ENCODE measurements around the gene CYP1A1. TPM values are rescaled to one million over a fixed set of nuclear protein-coding genes. Genes with fewer than 3 reads are reported as not detected.

CYP1A1 gene
- total RNA-seq, 1 experiment from 2014 or later = 3.4 TPM

DNA sequence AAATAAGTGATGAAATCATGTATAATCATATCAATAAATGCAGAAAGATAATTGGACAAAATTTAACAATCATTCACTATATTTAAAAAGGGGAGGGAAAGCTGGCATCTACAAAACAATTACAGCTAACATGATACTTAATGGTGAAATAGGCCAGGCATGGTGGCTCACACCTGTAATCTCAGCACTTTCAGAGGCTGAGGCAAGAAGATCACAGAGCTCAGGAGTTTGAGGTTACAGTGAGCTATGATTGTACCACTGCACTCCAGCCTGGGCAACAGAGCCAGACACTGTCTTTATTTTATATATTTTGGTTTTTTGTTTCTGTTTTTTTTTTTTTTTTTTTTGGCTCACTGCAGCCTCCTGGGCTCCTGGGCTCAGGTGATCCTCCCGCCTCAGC, 41.6 kb downstream of the CYP1A1 start:
- DNase-seq = no peak
- H3K27ac Mint-ChIP-seq (ENCODE audit: unreplicated experiment) = no peak overlapping the region
- intact Hi-C loops (cut with micrococcal nuclease; ENCODE audit: unreplicated experiment) = no loop called here
- no TSS peak for BruUV-seq (replicated peaks)
- peaks cover 5% of the 10 kb centered on the region for H3K9me3 Mint-ChIP-seq (ENCODE audit: low read depth, unreplicated experiment)
- H3K27me3 Mint-ChIP-seq (ENCODE audit: unreplicated experiment) = no peaks in the 10 kb centered on the region
- CTCF ChIA-PET = interaction anchor here (0.6 to 0.7 kb wide), 4 partner anchors 16 to 78 kb away, joined by 3 to 4 read pairs (median 4); no protein-coding TSS in a partner anchor
- H3K4me3 Mint-ChIP-seq (ENCODE audit: low read depth, unreplicated experiment) = no peak overlapping the region
- no peaks in the 10 kb centered on the region for H3K36me3 Mint-ChIP-seq (ENCODE audit: insufficient read depth, unreplicated experiment)
- no peaks in the 10 kb centered on the region for H3K4me1 Mint-ChIP-seq (ENCODE audit: low read depth, unreplicated experiment)
- TF ChIP-seq, protein P1, sequence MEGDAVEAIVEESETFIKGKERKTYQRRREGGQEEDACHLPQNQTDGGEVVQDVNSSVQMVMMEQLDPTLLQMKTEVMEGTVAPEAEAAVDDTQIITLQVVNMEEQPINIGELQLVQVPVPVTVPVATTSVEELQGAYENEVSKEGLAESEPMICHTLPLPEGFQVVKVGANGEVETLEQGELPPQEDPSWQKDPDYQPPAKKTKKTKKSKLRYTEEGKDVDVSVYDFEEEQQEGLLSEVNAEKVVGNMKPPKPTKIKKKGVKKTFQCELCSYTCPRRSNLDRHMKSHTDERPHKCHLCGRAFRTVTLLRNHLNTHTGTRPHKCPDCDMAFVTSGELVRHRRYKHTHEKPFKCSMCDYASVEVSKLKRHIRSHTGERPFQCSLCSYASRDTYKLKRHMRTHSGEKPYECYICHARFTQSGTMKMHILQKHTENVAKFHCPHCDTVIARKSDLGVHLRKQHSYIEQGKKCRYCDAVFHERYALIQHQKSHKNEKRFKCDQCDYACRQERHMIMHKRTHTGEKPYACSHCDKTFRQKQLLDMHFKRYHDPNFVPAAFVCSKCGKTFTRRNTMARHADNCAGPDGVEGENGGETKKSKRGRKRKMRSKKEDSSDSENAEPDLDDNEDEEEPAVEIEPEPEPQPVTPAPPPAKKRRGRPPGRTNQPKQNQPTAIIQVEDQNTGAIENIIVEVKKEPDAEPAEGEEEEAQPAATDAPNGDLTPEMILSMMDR (IDR thresholded peaks at IDR 0.05; ENCODE audit: unreplicated experiment) = no peak

DNA sequence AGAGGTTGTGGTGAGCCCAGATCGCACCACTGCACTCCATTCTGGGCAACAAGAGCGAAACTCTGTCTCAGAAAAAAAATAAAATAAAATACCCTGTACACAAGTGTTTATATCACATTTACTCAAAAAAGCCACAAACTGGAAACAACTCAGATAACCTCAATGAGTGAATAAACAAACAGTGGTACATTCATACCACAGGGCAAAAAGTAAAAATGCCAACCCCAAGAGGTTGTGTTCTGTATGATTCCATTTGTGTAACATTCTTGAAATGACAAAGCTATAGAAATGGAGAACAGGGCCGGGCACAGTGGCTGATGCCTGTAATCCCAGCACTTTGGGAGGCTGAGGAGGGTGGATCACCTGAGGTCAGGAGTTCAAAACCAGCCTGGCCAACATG, 42.4 kb downstream of the CYP1A1 start:
- TF ChIP-seq, protein P1 (IDR thresholded peaks at IDR 0.05; ENCODE audit: unreplicated experiment) = no peak
- Mint-ChIP-seq H3K4me3 (ENCODE audit: low read depth, unreplicated experiment) (no peak overlapping the region), H3K9me3 (ENCODE audit: low read depth, unreplicated experiment) (peaks cover 5% of the 10 kb centered on the region), H3K27me3 (ENCODE audit: unreplicated experiment) (no peaks in the 10 kb centered on the region), H3K4me1 (ENCODE audit: low read depth, unreplicated experiment) (no peaks in the 10 kb centered on the region), H3K27ac (ENCODE audit: unreplicated experiment) (no peak overlapping the region), H3K36me3 (ENCODE audit: insufficient read depth, unreplicated experiment) (no peaks in the 10 kb centered on the region)
- CTCF ChIA-PET = no interaction called here
- intact Hi-C loops (cut with micrococcal nuclease; ENCODE audit: unreplicated experiment) = no loop called here
- no TSS peak for BruUV-seq (replicated peaks)
- no peak for DNase-seq

DNA sequence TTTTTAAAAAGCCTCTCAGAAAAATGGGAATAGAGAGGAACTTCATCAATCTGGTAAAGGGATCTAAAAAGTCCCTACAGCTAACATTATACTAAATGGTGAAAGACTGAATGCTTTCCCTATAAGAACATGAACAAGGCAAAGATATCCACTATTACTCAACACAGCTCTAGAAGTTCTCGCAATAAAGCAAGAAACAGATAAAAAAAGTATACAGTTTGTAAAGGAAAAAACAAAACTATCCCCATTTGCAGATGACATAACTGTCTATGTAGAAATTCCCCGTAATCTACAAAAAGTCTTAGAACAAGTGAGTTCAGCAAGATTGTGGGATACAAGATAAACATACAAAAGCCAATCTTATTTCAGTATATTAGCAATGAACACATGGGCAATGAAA, 44.9 kb downstream of the CYP1A1 start:
- DNase-seq = no peak
- H3K4me3 Mint-ChIP-seq (ENCODE audit: low read depth, unreplicated experiment) = no peak overlapping the region
- peaks cover 5% of the 10 kb centered on the region for H3K9me3 Mint-ChIP-seq (ENCODE audit: low read depth, unreplicated experiment)
- no peaks in the 10 kb centered on the region for H3K36me3 Mint-ChIP-seq (ENCODE audit: insufficient read depth, unreplicated experiment)
- intact Hi-C loops (cut with micrococcal nuclease; ENCODE audit: unreplicated experiment) = no loop called here
- H3K27ac Mint-ChIP-seq (ENCODE audit: unreplicated experiment) = no peak overlapping the region
- CTCF ChIA-PET = interaction anchor here (0.7 kb wide), 1 partner anchor 16 kb away, joined by 4 read pairs; no protein-coding TSS in a partner anchor
- H3K4me1 Mint-ChIP-seq (ENCODE audit: low read depth, unreplicated experiment) = no peaks in the 10 kb centered on the region
- no TSS peak for BruUV-seq (replicated peaks)
- H3K27me3 Mint-ChIP-seq (ENCODE audit: unreplicated experiment) = no peaks in the 10 kb centered on the region
- TF ChIP-seq, protein P1 (IDR thresholded peaks at IDR 0.05; ENCODE audit: unreplicated experiment) = no peak

DNA sequence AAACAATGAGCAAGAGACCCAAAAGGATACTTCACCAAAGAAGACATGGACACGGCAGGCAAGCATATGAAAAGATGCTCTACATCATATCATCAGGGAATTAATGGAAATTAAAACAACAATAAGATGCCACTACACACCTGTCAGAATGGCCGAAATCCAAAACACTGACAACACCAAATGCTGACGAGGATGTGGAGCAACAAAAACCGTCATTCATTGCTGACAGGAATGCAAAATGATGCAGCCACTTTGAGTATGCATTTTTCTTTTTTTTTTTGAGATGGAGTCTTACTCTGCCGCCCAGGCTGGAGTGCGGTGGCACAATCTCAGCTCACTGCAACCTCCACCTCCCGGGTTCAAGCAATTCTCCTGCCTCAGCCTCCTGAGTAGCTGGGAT, 48.5 kb downstream of the CYP1A1 start:
- no peak overlapping the region for H3K4me3 Mint-ChIP-seq (ENCODE audit: low read depth, unreplicated experiment)

More for the DNA sequence above, 48.5 kb downstream of the CYP1A1 start:
- H3K27ac Mint-ChIP-seq (ENCODE audit: unreplicated experiment) = no peak overlapping the region
- TF ChIP-seq, protein P1 (IDR thresholded peaks at IDR 0.05; ENCODE audit: unreplicated experiment) = no peak
- peaks cover 5% of the 10 kb centered on the region for H3K36me3 Mint-ChIP-seq (ENCODE audit: insufficient read depth, unreplicated experiment)
- H3K9me3 Mint-ChIP-seq (ENCODE audit: low read depth, unreplicated experiment) = no peaks in the 10 kb centered on the region
- CTCF ChIA-PET = interaction anchor here (1.1 kb wide), 1 partner anchor 13 kb away, joined by 3 read pairs; no protein-coding TSS in a partner anchor
- intact Hi-C loops (cut with micrococcal nuclease; ENCODE audit: unreplicated experiment) = no loop called here
- no peaks in the 10 kb centered on the region for H3K27me3 Mint-ChIP-seq (ENCODE audit: unreplicated experiment)
- DNase-seq = no peak
- no TSS peak for BruUV-seq (replicated peaks)
- no peaks in the 10 kb centered on the region for H3K4me1 Mint-ChIP-seq (ENCODE audit: low read depth, unreplicated experiment)
